ENCODE results near the gene TIAM2. TPM values are rescaled to one million over a fixed set of nuclear protein-coding genes. Genes with fewer than 3 reads are reported as not detected.

The TIAM2 gene
- total RNA-seq, 1 donor from 2014 or later: 5.9 TPM

DNA sequence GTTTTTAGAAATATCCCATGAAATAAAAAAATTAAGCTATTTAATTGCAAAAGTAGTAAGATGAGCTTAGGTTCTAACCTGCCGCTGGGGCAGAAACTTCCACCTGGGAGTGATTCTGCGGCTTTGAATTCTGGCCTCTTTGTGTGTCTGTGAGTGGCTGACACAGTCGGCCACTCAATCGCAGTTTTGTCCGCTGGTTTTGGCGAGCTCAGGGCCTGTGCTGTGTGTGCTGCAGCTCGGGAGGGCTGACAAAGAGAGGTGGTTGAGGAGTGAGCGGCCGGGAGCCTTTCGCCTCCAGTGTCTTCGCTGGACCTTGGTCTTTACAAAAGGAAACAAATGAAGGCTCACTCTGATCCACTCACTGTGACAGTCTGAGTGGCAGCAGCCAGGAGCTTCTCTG, 128.4 kb downstream of the TIAM2 start:
- TF ChIP-seq, protein P1, sequence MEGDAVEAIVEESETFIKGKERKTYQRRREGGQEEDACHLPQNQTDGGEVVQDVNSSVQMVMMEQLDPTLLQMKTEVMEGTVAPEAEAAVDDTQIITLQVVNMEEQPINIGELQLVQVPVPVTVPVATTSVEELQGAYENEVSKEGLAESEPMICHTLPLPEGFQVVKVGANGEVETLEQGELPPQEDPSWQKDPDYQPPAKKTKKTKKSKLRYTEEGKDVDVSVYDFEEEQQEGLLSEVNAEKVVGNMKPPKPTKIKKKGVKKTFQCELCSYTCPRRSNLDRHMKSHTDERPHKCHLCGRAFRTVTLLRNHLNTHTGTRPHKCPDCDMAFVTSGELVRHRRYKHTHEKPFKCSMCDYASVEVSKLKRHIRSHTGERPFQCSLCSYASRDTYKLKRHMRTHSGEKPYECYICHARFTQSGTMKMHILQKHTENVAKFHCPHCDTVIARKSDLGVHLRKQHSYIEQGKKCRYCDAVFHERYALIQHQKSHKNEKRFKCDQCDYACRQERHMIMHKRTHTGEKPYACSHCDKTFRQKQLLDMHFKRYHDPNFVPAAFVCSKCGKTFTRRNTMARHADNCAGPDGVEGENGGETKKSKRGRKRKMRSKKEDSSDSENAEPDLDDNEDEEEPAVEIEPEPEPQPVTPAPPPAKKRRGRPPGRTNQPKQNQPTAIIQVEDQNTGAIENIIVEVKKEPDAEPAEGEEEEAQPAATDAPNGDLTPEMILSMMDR (IDR thresholded peaks at IDR 0.05): no peak
- H3K27me3 ChIP-seq (ENCODE audit: low read depth): no peaks in the 10 kb centered on the region
- no peaks in the 10 kb centered on the region for H3K4me1 ChIP-seq
- no peak overlapping the region for H3K4me3 ChIP-seq
- intact Hi-C loops (cut with DNase I): no loop called here
- H3K36me3 ChIP-seq: no peaks in the 10 kb centered on the region
- no peak overlapping the region for H3K27ac ChIP-seq
- no peaks in the 10 kb centered on the region for H3K9me3 ChIP-seq
- DNase-seq (no peak), ATAC-seq (no peak)

DNA sequence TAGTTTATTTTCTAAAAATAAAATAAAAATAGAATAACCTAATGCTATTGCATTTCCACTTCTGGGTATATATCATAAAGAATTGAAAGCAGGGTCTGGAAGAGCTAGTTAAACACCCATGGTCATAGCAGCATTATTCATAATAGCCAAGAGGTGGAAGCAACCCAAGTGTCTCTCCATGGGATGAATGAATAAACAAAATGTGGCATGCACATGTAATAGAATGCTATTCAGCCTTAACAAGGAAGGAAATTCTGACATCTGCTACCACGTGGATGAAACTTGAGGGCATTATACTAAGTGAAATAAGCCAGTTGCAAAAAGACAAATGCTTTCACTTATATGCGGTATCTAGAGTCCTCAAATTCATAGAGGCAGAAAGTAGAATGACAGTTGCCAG, 130.8 kb downstream of the TIAM2 start:
- intact Hi-C loops (cut with DNase I): no loop called here
- Histone ChIP-seq H3K4me1 (no peaks in the 10 kb centered on the region), H3K27ac (no peak overlapping the region), H3K36me3 (no peaks in the 10 kb centered on the region), H3K9me3 (no peaks in the 10 kb centered on the region), H3K4me3 (no peak overlapping the region), H3K27me3 (ENCODE audit: low read depth) (no peaks in the 10 kb centered on the region)
- TF ChIP-seq, protein P1 (IDR thresholded peaks at IDR 0.05): no peak
- DNase-seq (no peak), ATAC-seq (no peak)

DNA sequence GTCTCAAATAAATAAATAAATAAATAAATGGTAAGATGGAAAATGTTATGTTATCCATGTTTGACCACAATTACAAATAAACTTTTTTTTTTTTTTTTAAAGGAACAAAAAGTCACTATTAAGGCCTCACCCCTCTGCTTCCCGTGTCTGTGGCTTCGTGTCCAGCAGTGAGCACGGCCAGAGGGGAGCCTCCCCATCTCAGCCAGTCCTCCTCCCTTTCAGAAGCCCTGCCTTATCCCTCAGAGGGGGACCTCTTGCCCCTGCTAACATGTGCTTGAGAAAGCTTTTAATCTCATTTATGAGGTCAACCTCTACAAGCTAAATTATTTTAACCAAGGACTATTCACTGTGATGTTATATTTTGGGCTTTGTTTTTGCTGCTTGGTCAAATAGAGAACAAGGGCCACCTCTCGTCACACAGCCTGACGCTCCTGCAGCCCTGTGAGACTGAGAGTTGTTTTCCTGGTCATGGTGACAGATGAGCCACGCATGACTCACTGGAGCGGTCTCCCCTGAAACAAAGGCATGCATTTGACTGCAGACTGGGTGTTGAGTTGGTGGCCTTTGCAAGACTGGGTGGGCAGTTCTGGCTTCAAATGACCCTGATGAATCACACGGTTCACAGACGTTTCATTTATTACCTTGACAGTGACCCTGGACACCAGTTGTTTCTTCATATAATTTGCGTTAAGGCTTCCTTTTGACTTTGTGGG, 131.8 kb downstream of the TIAM2 start:
- no peaks in the 10 kb centered on the region for H3K9me3 ChIP-seq
- ATAC-seq: no peak

DNA sequence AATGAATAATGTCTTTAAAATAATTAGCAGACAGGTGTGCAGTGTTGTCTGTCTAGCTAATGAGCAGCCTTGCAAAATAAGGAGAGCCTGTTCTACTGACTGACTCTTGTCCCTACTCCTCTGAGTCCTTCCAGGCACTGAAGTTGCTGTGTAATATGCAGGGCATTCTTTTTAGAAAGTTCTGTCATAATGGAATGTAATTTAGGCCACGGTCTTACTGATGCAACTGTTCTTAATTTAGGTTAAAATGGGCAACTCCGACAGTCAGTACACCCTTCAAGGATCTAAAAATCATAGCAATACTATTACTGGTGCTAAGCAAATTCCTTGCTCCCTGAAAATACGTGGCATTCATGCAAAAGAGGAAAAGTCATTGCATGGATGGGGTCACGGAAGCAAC, 133.9 kb downstream of the TIAM2 start:
- Histone ChIP-seq H3K4me3 (no peak overlapping the region), H3K27ac (no peak overlapping the region), H3K9me3 (no peaks in the 10 kb centered on the region), H3K36me3 (no peaks in the 10 kb centered on the region), H3K27me3 (ENCODE audit: low read depth) (no peaks in the 10 kb centered on the region), H3K4me1 (no peaks in the 10 kb centered on the region)
- ATAC-seq: no peak
- DNase-seq: no peak
- TF ChIP-seq, protein P1 (IDR thresholded peaks at IDR 0.05): no peak
- intact Hi-C loops (cut with DNase I): no loop called here

More for the DNA sequence above, 131.8 kb downstream of the TIAM2 start:
- TF ChIP-seq, protein P1 (IDR thresholded peaks at IDR 0.05): no peak
- H3K4me1 ChIP-seq: no peaks in the 10 kb centered on the region
- no peaks in the 10 kb centered on the region for H3K36me3 ChIP-seq
- no peak overlapping the region for H3K27ac ChIP-seq
- DNase-seq: no peak
- intact Hi-C loops (cut with DNase I): no loop called here
- H3K4me3 ChIP-seq: no peak overlapping the region
- H3K27me3 ChIP-seq (ENCODE audit: low read depth): no peaks in the 10 kb centered on the region

DNA sequence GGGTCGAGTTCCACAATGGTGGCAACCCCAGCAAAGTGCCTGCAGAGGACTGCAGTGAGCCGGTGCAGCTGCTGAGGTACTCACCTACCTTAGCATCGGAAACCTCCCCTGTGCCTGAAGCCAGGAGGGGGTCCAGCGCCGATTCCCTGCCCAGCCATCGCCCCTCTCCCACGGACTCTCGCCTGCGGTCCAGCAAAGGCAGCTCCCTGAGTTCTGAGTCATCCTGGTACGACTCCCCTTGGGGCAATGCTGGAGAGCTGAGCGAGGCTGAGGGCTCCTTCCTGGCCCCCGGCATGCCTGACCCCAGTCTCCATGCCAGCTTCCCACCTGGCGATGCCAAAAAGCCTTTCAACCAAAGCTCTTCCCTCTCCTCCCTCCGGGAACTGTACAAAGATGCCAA, 134.6 kb downstream of the TIAM2 start:
- TF ChIP-seq, protein P1 (IDR thresholded peaks at IDR 0.05): no peak
- Histone ChIP-seq H3K36me3 (no peaks in the 10 kb centered on the region), H3K4me3 (no peak overlapping the region), H3K27me3 (ENCODE audit: low read depth) (no peaks in the 10 kb centered on the region), H3K27ac (no peak overlapping the region), H3K4me1 (no peaks in the 10 kb centered on the region), H3K9me3 (no peaks in the 10 kb centered on the region)
- intact Hi-C loops (cut with DNase I): no loop called here
- no peak for ATAC-seq
- no peak for DNase-seq

Data from lower lobe of right lung (tissue), 2 donors.